GM21390 (cell line): Measurements from ENCODE around the gene CCDC106.

Experiments
- ATAC-seq: cut with Tn5 transposase; IDR thresholded peaks from one replicate; pipeline ENCODE4 v1.9.1; 2021; ENCODE audit not compliant: unreplicated experiment

Gene CCDC106

DNA sequence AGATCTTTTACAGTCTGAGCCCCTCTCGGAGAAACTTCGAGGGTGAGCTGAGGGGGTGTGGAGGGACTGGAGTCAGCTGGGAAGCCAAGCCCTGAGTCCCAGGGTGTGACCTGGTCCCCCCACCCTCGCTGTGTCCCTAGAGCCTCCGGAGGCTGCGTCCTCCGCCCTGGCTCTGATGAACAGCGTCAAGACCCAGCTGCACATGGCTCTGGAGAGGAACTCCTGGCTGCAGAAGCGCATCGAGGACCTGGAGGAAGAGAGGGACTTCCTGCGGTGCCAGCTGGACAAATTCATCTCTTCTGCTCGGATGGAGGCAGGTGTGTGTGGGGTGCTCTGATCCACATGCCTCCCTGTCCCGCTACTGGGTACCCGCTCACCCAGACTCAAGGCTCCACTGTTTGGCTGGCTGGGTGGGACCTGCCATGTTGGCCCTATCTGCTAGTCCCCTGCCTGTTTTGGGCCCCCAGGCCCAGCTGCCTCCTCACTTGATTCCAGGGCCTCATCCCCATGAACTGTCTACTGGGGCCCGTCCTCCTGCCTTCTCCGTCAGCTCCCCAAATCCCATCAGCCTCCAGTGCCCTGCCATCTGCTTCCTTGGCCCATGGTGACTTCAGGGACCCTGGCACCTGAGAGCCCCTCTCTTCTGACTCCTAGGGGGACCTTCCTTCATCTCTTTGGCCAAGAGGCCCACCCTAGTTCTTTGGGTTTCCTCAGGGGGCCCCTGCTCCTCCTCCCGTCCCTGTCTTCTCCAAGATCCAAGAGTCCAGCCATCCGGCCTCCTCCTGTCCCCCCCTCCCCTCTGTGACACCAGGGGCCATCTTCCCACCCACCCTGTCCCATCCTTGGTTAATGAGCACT, 1.5 kb downstream of the CCDC106 start:
- no peak for ATAC-seq

DNA sequence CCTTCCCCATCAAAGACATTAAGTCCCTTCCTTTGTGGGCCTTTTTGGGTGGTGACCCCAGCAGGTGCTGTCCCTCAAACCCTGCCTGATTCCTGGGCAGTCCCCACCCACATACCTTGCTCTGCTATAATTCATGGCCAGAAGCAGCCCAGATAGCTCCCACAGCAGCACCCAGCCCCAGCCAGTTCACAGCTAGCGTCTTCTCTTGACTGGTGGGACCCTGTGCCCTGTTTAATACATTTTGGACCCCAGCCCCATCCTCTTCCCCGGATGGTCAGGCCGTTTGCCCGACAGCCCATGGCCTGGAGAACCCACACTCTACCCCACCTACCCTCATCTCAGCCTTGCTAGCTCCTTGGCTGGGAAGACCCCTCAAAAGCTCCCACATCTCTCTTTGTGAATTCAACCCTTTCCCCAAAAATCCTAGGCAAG, 2.1 kb downstream of the CCDC106 start:
- no peak for ATAC-seq

DNA sequence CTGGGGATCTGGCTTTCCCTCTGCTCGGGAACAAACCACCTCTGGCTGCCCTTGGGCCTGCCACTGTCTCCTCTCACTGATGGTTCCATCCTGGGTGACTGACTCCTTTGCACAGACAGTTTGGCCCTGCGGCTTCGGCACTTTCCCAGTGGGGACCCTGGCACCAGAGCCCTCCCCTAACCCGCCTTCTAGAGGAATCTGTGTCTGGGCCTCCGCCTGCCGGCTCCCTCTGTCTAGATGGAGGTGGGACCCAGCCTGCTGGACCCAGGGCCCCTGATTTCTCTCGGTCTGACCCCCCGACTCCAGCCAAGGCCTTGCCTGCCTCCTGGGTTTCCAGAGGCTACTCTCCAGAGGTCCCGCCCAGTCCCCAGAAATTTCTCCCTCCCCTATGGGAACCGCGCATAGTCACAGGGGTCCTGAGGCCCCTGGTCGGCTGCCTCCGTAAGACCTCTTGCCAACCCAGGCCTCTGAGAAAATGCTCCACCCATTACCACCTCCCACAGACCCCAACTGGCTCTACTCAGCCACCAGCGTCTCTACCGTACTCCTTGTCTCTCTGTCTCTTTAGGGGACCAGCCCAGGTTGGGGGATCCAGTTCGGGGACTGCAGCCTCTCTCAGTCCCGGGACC, 2.7 kb downstream of the CCDC106 start:
- no peak for ATAC-seq

DNA sequence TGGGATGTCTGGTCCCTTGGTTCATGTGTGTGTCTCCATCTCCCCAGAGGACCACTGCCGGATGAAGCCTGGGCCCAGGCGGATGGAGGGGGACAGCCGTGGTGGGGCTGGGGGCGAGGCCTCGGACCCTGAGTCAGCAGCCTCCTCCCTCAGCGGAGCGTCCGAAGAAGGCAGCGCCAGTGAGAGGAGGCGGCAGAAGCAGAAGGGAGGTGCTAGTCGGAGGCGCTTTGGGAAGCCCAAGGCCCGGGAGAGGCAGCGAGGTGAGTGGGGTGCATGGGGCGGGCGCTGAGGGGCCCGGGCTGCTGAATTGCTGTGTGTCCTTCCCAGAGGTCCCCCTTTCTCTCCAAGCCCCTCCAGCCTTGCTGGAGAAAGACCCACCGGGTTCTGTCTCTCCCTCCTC, 3.2 kb downstream of the CCDC106 start:
- no peak for ATAC-seq

DNA sequence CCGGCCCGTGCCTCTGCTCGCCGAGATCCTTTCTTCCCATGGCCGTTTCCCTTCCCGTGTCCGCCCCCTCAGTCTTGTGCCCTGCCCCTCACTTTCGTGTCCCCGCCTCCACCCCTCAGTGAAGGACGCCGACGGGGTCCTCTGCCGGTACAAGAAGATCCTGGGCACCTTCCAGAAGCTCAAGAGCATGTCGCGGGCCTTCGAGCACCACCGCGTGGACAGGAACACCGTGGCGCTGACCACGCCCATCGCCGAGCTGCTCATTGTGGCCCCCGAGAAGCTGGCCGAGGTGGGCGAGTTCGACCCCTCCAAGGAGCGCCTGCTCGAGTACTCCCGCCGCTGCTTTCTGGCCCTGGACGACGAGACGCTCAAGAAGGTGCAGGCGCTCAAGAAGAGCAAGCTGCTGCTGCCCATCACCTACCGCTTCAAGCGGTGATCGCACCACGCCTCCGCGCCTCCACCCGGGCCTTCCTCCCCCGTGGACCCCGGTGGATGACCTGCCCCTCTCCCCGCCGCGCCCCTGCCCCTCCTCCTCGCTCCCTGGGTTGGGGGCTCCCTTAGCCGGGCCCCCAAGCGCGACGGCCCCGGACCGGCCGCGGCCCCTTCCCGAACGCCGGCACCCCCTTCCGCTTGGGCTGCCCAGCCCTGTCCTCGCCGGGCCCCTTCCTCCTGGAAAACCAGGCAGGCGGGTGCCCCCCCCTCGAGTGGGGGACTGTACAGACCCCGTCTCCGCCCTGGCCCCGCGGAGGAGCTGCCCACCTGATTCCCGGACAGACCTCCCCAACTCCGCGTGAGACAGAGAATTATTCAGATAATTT, 4.5 kb downstream of the CCDC106 start:
- ATAC-seq = no peak

DNA sequence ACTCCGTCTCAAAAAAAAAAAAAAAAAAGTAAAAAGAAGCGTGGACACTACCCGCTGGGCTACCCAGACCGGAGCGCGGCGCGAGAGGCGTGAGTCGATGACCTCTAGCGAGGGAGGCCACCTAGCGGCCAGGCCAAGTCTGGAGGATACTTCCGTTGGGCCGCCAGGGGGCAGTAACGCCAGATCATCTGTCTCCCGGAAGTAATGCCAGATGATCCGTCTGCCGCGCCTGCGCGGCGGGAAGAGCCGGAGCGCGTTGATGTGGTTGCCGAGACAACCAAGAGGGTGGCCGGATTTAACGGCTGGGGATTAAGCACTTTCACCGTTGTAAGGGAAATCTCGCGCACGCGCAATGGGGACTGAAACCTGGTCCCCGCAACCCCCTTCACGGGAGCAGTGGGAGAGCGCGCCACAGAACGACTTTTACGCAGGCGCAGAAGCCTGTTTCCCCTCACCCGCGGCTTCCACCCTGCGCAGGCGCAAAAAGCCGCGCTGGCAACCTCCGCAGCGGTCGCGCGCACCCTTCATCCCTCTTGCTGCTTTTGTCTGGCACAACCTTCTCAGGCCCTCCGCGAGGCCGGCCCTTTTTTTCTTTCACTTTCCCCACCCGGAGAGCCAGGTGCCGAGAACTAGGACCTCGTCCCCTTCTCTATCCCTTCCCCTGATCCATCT, 5.8 kb downstream of the CCDC106 start:
- peak; percentile 37 for ATAC-seq

DNA sequence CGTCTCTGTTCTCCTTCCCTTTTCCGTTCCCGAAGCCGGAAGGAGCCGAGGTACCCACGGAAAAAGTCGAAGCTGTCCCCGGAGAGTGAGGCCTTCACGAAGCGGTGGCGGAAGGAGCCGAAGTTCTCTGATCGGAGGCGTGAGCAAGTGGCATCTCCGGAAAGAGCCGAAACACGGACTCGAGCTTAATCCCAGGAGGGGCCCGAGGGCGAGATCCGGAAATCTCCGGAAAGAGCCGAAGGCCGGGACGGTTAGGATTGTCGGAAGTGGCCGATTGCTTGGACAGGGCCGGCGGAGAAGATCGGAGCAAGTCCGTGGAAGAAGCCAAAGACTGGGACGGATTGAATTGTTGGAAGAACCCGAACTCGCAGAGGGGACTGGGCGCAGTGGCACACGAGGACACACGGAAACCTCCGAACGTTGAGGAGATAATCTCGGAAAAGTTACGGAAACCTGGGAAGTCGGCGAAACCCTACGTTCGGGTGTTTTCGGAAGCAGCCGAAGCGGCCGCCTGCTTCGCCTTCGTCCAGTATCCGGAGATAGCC, 6.4 kb downstream of the CCDC106 start:
- peak; percentile 48 for ATAC-seq

DNA sequence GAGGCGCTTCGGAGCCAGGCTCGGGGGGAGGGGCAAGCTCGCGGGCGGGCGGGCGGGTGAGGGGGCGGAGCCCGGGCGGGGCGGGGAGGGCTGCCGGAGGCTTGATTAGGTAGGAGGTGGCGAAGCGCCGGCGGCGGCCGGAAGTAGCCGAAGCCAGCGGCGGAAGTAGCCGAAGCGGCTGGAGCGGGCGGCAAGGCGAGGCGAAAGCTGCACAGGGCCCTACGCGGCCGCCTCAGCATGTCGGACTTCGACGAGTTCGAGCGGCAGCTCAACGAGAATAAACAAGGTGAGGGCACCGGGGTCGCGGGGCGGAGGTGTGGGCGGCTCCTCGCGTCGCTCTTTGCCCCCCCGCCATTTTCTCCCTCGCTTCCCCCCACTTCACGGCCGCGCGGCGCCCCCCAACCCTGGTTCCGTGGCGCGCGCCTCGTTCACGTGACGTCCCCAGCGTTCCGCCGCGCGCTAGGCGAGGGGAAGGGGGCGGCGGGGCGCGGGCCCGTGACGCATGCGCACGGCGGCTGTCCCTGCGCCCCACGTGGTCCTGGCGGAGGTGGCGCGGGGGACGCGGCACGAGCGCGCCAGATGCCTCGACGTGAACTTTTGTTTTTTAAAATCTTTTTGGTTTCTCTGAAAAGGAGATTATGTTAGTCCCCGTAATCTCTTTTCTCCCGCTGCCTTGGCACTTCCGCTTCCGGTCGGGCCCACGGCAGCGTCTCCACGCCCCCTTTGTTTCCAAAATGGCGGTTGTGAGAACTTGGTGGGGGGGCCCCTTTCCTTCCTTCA, 7.0 kb downstream of the CCDC106 start, which contains the start of gene U2AF2:
Gene U2AF2 (plus strand): TSS at position 168 of the 780 bp plus-strand sequence. CDS start 70 bp downstream, at position 238.
- peak; percentile 35 for ATAC-seq

DNA sequence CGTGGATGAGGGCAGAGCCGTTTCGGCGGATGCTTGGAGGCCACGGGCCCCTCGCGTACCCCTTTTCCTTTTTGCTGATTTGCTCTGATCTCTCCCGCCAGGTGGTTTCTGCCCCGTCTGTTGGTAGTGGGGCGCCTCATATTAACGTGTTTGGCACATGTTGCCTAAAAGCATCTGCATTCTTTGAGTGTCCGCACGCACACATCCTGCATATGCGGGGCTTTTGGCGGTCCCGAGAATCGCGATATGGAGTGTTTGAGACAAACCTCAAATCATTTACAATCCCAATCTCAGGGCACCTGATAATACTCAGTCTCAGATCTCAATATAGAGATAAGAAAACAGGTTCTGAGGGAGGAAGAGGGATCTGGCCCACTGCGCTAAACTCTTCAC, 7.6 kb downstream of the CCDC106 start:
- no peak for ATAC-seq

DNA sequence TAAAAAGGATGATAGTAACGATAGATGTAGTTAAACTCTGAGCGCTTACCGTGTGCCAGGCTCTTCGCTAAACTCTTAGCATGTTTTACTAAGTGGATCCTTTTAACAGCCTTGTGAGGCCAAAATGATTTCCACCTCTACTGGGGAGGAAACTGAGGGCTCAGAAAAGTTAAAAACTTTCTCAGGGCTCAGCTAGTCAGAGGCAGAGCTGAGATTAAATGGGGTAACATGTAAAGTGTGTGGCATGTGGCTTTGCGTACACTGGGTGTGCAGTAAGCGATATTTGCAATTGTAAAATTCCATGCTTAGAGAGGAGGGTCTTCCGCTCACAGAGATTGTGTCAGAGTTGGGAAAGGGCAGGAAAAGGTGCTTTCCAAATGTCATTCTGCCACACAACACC, 8.5 kb downstream of the CCDC106 start:
- no peak for ATAC-seq

DNA sequence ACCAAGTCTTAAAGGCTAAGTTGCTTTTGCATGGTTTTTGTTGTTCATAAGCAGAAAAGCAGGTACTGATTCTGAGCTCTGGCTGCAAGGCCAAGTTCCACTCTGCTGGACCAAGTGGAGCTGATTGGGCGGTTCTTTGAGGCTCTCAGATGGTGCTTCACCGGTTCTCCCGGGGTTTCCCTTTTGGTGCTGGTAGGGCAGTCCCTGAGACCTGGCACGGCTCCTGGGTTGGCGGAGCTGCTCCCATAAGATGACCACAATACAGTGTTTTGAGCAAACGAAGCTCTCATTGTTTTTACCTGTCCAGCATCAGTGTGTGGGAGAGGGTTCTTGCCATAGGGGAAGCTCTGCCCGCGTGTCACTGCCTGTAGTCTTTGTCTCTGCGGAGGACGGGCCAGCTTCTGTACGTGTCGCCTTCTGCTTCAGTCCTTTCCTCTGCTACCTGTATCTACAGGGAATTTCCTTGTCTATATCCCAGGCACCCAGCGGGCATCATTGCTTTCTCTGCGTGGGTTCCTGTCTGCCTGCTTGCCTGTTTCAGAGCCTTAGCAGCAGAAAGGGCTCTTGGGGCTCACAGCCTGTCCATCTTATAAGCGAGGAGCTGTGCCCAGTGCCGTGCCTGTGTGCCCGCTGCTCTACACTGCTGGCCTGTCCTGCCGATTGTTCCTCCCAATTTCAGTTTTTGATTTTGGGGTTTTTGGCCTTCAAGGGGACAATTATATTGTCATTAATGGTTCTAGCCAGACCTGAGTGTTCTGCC, 9.2 kb downstream of the CCDC106 start:
- no peak for ATAC-seq

DNA sequence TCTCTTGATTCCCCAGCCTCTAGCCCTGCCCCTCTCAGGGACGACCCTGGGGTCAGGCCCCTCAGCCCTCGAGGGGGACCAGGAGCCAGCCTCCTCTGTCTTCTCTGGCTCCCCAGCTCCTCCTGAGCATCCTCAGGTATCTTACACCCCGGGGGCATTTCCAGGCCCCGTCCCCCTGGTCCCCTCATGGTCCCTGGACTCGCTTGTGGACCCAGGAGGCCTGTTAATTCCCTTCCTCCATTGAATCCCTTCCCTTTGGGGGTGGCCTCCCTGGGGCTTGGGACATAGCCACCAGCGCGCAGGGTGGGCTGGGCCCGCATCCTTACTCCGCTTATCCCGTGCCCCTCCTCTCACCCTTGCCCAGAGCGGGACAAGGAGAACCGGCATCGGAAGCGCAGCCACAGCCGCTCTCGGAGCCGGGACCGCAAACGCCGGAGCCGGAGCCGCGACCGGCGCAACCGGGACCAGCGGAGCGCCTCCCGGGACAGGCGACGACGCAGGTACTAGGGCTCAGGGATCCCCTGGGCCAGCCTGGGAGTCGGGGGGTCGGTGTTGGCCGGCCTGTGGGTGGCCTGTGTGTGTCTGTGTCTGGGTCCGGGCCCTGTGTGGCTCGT, 10.9 kb downstream of the CCDC106 start:
- ATAC-seq = no peak

DNA sequence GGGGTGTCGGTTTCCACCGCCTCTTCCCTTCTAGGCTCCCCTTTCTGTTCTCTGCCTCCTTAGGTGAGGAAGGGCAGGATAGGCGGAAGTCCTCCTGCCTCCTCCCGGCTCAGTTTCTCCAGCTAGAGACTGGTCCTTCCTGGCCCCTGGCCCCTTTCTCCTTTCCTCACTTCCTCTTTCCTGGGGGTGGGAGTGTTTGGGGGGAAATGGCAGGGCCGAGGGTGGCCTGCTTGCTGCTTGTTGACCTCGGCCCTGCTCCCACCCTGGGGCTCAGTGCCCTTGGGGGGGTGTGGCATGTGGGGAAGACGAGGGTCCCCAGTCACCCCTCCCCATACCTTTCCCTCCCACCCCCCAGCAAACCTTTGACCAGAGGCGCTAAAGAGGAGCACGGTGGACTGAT, 11.8 kb downstream of the CCDC106 start:
- ATAC-seq = no peak

DNA sequence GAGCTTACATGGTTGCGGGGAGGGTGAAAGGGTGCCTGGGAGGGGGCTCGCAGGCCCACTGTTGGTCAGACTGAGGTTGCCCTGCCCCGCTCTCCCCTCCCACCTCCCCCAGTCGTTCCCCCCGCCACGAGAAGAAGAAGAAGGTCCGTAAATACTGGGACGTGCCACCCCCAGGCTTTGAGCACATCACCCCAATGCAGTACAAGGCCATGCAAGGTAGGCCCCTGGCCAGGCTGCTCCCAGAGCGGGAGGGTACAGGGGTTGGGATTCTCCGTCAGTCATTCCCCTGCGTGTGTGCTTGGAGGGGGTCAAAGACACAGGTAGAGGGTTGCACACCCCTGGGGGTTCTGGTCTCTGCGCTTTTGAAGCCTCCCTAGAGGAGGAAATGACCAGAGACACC, 12.4 kb downstream of the CCDC106 start:
- ATAC-seq = no peak

DNA sequence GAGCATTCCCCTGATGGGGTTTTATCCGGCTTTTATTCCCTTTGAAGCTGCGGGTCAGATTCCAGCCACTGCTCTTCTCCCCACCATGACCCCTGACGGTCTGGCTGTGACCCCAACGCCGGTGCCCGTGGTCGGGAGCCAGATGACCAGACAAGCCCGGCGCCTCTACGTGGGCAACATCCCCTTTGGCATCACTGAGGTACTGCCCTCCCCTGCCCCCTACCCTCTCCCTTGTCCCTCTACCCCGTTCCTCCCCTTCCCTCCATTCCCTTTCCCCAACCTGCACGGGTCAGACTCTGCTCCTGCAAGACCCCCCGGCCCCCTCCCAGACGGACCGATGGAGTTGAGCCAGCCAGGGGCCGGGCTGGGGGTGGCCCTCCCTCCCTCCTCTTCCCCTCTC, 13.0 kb downstream of the CCDC106 start:
- ATAC-seq = no peak

DNA sequence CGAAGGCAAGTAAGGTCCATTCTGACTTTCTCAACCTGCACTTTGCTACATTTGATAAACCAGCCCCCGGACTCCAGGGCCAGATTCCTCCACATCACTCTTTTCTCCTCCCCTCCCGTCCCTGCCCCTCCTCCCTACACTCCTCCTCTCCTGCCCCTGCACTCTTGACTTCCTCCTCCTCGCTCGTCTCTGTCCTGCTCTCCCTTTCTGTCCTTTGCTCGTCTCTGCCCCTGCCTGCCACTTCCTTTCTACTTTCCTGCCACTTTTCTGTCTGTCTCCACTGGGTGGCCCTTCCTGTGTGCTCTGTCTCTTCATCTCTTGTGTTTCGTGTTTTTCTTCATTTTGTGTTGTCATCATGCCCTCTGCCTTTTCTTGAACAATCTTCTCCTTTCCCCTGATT, 13.8 kb downstream of the CCDC106 start:
- ATAC-seq = no peak

DNA sequence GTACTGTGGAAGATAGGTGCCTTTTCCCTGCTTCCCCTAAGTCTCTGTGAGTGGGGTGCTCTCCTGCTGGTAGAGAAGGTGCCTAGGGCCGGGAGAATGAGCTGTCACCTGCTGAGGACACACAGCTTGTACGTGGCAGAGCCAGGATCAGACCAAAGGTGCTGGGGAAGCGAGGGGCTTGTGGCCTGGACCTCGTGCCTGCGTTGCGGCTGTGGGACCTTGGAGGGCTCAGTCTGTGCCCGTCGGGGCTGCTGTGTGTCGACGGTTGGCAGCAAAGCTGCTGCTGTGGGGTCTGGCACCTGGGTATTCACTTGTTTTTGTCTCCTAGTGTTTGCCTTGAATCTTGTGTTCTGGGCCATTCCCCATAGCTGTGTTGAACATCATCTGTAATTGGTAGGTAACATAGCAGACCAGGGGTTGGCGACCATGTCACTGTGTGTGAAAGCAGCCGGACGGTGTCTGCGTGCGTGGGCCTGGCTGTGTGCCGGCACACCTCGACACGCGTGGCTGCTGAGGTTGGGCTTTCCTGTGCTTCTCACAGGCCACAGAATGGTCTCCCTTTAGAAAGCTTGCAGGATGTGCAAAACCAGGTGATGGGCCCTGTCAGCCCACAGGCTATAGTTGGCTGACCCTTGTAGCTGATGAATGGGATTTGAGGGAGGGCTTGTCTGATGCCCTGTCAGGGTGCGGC, 16.0 kb downstream of the CCDC106 start:
- no peak for ATAC-seq

DNA sequence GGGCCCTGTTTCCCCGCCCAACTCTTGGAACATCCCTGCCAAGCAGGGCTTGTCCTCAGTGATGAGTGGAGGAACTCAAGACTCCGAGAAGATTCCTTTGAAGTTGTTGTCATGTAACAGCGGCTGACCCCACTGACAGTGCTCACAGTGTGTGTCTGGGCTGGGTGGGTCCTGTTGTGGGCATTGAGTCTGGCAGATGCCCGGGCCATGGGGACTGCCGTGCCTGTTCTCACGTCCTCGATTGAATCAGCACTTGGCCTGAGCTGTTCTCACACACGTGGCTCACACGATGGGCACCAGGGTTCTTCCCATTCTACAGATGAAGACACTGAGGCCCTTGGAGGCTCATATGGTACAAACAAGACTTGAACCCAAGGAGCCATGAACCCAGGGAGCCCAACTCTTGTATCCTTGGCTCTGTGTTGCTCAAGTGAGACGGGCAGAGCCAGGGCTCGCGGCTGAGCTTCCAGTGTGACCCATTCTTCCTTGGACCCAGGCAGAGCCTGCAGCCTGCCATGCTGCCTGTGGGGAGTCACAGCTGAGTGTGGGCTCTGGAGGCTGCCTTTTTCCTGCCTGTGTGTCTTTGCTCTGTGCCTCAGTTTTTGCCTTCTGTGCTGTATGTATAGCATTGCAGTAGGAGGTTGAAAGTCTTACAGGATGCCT, 18.5 kb downstream of the CCDC106 start:
- no peak for ATAC-seq
